ENCODE results near the gene MAN1A1. TPM values are rescaled to one million over a fixed set of nuclear protein-coding genes. Genes with fewer than 3 reads are reported as not detected.

MAN1A1 gene
- total RNA-seq, 2 donors from 2014 or later: 41.7 to 43.7 TPM

DNA sequence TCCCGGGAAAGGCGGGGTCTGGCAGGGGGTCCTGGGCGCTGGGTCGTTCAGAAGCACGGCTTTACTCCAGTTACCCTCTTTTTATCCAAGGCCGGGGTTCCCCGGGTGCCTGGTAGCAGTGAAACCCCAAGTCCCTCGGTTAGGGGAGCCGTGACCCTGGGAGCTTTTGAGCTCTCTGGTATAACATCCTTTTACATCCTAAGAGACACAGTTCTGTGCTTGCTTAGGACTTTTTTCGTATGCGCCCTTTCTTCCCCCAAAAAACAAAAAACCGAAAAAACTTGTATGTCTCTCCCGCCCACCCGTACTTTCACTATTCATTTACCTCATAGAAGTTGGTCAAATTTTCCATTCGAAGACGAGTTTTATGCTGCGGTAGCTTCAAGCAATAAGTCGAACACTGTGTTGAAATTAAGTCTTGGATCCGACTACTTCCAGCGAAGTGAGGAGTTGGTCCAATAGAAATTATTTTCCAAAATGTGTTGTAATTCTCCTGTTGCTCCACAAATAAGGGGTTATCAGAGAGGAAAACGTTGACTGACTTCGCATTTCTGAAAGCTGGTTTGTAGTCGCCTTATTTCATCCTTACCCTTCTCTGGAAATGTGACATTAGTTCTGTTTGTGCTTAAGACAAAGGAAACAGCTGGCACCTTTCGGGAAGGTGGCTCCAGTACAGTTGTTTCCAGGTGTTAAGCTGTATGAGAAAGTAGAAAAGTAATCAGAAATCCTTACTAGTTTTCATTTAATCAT lies 816 bp upstream of the MAN1A1 start:
- H3K36me3 Mint-ChIP-seq (ENCODE audit: low read depth): peaks cover 20% of the 10 kb centered on the region
- peak overlapping the region; percentile 7 for H3K9ac ChIP-seq (ENCODE audit: extremely low read depth, low read length, poor library complexity, severe bottlenecking)
- H3K36me3 ChIP-seq (ENCODE audit: control insufficient read depth, insufficient read depth, low read length): peaks cover 3% of the 10 kb centered on the region
- peaks cover 3% of the 10 kb centered on the region for H3K4me1 ChIP-seq (ENCODE audit: control insufficient read depth, insufficient read depth, low read length)
- no peaks in the 10 kb centered on the region for H3K9me3 Mint-ChIP-seq
- H3K4me3 Mint-ChIP-seq: peak overlapping the region; percentile 89
- no peaks in the 10 kb centered on the region for H3K27me3 Mint-ChIP-seq (ENCODE audit: insufficient read depth)
- H3K27ac Mint-ChIP-seq: peak overlapping the region; percentile 2
- no peak for DNase-seq
- peak overlapping the region; percentile 87 for H3K4me3 ChIP-seq (ENCODE audit: low read length)
- no peak overlapping the region for H3K27ac ChIP-seq (ENCODE audit: low read depth, low read length)
- H3K4me1 Mint-ChIP-seq: peaks cover 26% of the 10 kb centered on the region
- H3K27me3 ChIP-seq (ENCODE audit: control insufficient read depth, insufficient read depth, low read length, poor library complexity, severe bottlenecking): no peaks in the 10 kb centered on the region
- 2 to 6% methylated on average over 17 to 24 of the region's 24 CpGs for WGBS, 2 experiments (ENCODE audit: insufficient coverage in 1 of 2, insufficient read length in 1 of 2)
- H3K9me3 ChIP-seq (ENCODE audit: control insufficient read depth, low read length): no peaks in the 10 kb centered on the region
- TF ChIP-seq, protein P1, sequence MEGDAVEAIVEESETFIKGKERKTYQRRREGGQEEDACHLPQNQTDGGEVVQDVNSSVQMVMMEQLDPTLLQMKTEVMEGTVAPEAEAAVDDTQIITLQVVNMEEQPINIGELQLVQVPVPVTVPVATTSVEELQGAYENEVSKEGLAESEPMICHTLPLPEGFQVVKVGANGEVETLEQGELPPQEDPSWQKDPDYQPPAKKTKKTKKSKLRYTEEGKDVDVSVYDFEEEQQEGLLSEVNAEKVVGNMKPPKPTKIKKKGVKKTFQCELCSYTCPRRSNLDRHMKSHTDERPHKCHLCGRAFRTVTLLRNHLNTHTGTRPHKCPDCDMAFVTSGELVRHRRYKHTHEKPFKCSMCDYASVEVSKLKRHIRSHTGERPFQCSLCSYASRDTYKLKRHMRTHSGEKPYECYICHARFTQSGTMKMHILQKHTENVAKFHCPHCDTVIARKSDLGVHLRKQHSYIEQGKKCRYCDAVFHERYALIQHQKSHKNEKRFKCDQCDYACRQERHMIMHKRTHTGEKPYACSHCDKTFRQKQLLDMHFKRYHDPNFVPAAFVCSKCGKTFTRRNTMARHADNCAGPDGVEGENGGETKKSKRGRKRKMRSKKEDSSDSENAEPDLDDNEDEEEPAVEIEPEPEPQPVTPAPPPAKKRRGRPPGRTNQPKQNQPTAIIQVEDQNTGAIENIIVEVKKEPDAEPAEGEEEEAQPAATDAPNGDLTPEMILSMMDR (conservative IDR thresholded peaks at IDR 0.05): no peak

DNA sequence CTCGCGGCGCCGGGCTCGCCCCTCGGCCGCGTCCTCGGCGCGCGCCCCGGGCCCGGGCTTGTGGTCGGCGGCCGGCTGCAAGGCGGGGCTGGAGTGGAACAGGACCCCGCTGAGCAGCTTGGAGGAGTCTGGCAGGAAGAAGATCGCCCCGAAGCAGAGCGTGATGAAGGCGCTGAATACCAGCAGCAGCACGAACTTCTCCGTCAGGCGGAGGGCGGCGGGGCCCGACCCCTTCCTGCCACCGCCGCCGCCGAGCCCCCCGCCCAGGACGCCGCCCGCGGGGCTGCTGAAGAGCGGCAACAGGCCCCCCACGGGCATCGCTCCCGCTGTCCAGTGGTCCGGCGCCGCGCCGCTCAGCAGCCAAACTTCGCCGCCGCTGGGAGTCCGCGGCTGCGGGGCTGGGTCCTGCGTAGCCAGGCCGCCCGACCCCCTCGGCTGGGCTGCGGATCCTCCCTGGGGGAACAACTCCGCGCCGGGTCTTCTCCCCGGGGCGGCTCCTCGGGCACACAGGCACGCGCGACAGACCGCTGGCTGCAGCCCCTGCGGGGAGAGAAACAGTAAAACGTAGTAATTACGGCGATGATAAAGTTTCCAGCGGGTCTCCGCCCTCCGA lies 707 bp downstream of the MAN1A1 start:
- H3K4me3 ChIP-seq (ENCODE audit: low read length): peak overlapping the region; percentile 87
- Mint-ChIP-seq H3K4me3 (peak overlapping the region; percentile 89), H3K9me3 (no peaks in the 10 kb centered on the region), H3K36me3 (ENCODE audit: low read depth) (peaks cover 22% of the 10 kb centered on the region), H3K27ac (peak overlapping the region; percentile 35), H3K27me3 (ENCODE audit: insufficient read depth) (no peaks in the 10 kb centered on the region), H3K4me1 (peaks cover 40% of the 10 kb centered on the region)
- peaks cover 6% of the 10 kb centered on the region for H3K36me3 ChIP-seq (ENCODE audit: control insufficient read depth, insufficient read depth, low read length)
- no peak overlapping the region for H3K27ac ChIP-seq (ENCODE audit: low read depth, low read length)
- no peaks in the 10 kb centered on the region for H3K27me3 ChIP-seq (ENCODE audit: control insufficient read depth, insufficient read depth, low read length, poor library complexity, severe bottlenecking)
- 0 to 1% methylated on average over 15 to 75 of the region's 75 CpGs for WGBS, 2 experiments (ENCODE audit: insufficient coverage in 1 of 2, insufficient read length in 1 of 2)
- TF ChIP-seq, protein P1 (conservative IDR thresholded peaks at IDR 0.05): no peak
- H3K4me1 ChIP-seq (ENCODE audit: control insufficient read depth, insufficient read depth, low read length): peaks cover 3% of the 10 kb centered on the region
- peak overlapping the region; percentile 40 for H3K9ac ChIP-seq (ENCODE audit: extremely low read depth, low read length, poor library complexity, severe bottlenecking)
- DNase-seq: peak; percentile 83
- no peaks in the 10 kb centered on the region for H3K9me3 ChIP-seq (ENCODE audit: control insufficient read depth, low read length)

DNA sequence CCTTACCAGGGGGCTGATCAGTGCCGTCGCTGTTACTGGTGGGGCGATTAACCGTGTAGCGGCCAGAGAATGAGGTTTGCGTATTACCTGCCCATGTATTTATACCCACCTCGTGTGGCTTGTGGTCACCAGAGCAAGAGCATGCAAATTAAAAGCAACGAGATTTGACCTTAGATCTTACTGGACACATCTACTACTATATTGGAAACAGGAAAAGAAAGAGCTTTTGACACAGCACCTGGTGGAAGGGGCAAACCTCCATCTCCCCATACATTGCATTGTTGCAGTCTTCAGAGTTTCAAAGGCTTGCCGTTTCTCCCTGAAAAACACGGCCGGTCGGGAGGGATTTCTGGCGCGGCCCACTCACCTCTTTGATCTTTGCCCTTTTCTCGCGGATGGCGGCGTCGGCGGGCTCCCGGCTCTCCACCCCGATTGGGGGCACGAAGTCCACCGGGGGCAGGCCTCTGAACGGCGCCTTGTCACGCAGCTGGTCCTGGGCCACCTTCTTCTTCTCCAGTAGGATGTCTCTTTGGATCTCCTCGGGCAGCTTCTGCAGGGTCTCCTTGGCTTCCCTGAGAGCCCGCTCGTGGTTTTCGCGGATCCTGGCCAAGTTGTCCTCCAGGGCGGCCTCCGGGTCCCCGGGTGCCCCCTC lies 1.3 kb downstream of the MAN1A1 start:
- H3K27ac Mint-ChIP-seq: peak overlapping the region; percentile 44
- TF ChIP-seq, protein P1 (conservative IDR thresholded peaks at IDR 0.05): no peak
- peak overlapping the region; percentile 89 for H3K4me3 Mint-ChIP-seq
- H3K4me3 ChIP-seq (ENCODE audit: low read length): peak overlapping the region; percentile 87
- H3K27me3 Mint-ChIP-seq (ENCODE audit: insufficient read depth): no peaks in the 10 kb centered on the region
- H3K27me3 ChIP-seq (ENCODE audit: control insufficient read depth, insufficient read depth, low read length, poor library complexity, severe bottlenecking): no peaks in the 10 kb centered on the region
- no peaks in the 10 kb centered on the region for H3K9me3 Mint-ChIP-seq
- no peak overlapping the region for H3K27ac ChIP-seq (ENCODE audit: low read depth, low read length)
- no peaks in the 10 kb centered on the region for H3K9me3 ChIP-seq (ENCODE audit: control insufficient read depth, low read length)
- H3K4me1 Mint-ChIP-seq: peaks cover 42% of the 10 kb centered on the region
- WGBS, 2 experiments (ENCODE audit: insufficient coverage in 1 of 2, insufficient read length in 1 of 2): 13 to 20% methylated on average over 24 to 35 of the region's 35 CpGs
- peaks cover 6% of the 10 kb centered on the region for H3K36me3 ChIP-seq (ENCODE audit: control insufficient read depth, insufficient read depth, low read length)
- H3K36me3 Mint-ChIP-seq (ENCODE audit: low read depth): peaks cover 25% of the 10 kb centered on the region
- DNase-seq: no peak
- peak overlapping the region; percentile 40 for H3K9ac ChIP-seq (ENCODE audit: extremely low read depth, low read length, poor library complexity, severe bottlenecking)
- peaks cover 3% of the 10 kb centered on the region for H3K4me1 ChIP-seq (ENCODE audit: control insufficient read depth, insufficient read depth, low read length)
